BJ (cell line): Measurements from ENCODE around the gene TMED6. TPM values are rescaled to one million over a fixed set of nuclear protein-coding genes. Genes with fewer than 3 reads are reported as not detected.

ENCODE experiments used
- CTCF ChIA-PET: fragments of 350-600 bp; formaldehyde crosslinking; extraction: SDS; loops from one replicate; lab custom pipeline; 2021; ENCODE audit warnings: antibody characterized with exemption, inconsistent platforms; lab: Yijun Ruan, JAX
- POLR2A ChIA-PET: fragments of 300-600 bp; sonication (Branson Sonifier 250); formaldehyde crosslinking; extraction: SDS; loops from one replicate; lab custom pipeline; 2021; ENCODE audit warnings: antibody characterized with exemption; lab: Charles Lee
- DNase-seq: peaks from one replicate; pipeline ENCODE4 v3.0.0-alpha.2; 2011; ENCODE audit warnings: low read depth
- H3K27me3 ChIP-seq: 2 replicates; pipeline ENCODE4 v1.6.0; 2011; ENCODE audit warnings: low read length; ENCODE audit not compliant: control insufficient read depth, insufficient read depth
- H3K36me3 ChIP-seq: 2 replicates; pipeline ENCODE4 v1.5.1; 2011; ENCODE audit warnings: low read length; ENCODE audit not compliant: control insufficient read depth, insufficient read depth
- H3K4me3 ChIP-seq: 2 replicates; pipeline ENCODE4 v1.5.1; 2011; ENCODE audit warnings: low read depth, mild to moderate bottlenecking, control low read depth, low read length
- polyA plus RNA-seq: library from polyadenylated mRNA; depleted of rRNA; stranded (reverse); fragments of >200 nt; gene quantifications from 2 replicates; pipeline ENCODE4 v1.2.3, GENCODE V29; 2011
- TF ChIP-seq, protein P1 (sequence below): IDR thresholded peaks from 2 replicates; pipeline ENCODE4 v1.5.1; 2011; ENCODE audit warnings: low read depth, mild to moderate bottlenecking, control low read depth, inconsistent platforms, low read length, moderate library complexity; ENCODE audit not compliant: insufficient read depth

The TMED6 gene
- polyA plus RNA-seq, 1 experiment: not detected

DNA sequence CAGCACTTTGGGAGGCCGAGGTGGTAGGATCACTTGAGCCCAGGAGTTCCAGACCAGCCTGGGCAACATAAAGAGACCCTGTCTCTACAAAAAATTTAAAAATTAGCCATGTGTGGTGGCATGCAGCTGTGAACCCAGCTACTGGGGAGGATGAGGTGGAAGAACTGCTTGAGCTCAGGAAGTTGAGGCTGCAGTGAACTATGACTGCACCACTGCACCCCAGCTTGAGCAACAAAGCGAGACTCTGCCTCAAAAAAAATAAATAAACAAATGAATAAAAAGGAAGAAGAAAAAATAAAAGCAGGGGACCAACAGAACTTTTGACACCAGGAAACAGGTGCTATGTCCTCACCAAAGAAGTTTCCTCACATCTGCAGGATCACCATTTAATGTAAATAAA lies 20.0 kb upstream of the TMED6 start:
- ChIA-PET POLR2A (no interaction called here), CTCF (no interaction called here)
- Histone ChIP-seq H3K27me3 (no peaks in the 10 kb centered on the region), H3K4me3 (no peak overlapping the region), H3K36me3 (peaks cover 15% of the 10 kb centered on the region)
- DNase-seq: no peak
- TF ChIP-seq, protein P1, sequence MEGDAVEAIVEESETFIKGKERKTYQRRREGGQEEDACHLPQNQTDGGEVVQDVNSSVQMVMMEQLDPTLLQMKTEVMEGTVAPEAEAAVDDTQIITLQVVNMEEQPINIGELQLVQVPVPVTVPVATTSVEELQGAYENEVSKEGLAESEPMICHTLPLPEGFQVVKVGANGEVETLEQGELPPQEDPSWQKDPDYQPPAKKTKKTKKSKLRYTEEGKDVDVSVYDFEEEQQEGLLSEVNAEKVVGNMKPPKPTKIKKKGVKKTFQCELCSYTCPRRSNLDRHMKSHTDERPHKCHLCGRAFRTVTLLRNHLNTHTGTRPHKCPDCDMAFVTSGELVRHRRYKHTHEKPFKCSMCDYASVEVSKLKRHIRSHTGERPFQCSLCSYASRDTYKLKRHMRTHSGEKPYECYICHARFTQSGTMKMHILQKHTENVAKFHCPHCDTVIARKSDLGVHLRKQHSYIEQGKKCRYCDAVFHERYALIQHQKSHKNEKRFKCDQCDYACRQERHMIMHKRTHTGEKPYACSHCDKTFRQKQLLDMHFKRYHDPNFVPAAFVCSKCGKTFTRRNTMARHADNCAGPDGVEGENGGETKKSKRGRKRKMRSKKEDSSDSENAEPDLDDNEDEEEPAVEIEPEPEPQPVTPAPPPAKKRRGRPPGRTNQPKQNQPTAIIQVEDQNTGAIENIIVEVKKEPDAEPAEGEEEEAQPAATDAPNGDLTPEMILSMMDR: no peak

DNA sequence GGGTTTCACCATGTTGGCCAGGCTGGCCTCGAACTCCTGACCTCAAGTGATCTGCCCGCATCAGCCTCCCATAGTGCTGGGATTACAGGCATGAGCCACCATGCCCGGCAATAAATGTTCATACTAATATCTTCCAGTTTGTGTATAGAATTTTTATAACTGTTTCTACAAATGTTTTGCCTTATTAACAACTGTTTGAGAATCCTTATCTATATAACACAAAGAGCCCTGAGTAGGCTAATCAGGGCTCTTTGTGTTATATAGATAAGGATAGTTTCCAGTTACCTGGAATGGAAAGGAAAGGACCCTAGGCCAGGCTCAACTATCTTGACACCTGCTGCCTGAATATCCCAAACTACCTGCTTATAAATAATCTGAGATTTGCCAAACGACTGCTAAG lies 17.3 kb upstream of the TMED6 start:
- CTCF ChIA-PET: interaction anchor here (1.4 kb wide), 1 partner anchor 16 kb away, joined by 3 read pairs; no protein-coding TSS in a partner anchor
- POLR2A ChIA-PET: no interaction called here
- Histone ChIP-seq H3K27me3 (no peaks in the 10 kb centered on the region), H3K36me3 (peaks cover 24% of the 10 kb centered on the region), H3K4me3 (no peak overlapping the region)
- TF ChIP-seq, protein P1: no peak
- DNase-seq: no peak

DNA sequence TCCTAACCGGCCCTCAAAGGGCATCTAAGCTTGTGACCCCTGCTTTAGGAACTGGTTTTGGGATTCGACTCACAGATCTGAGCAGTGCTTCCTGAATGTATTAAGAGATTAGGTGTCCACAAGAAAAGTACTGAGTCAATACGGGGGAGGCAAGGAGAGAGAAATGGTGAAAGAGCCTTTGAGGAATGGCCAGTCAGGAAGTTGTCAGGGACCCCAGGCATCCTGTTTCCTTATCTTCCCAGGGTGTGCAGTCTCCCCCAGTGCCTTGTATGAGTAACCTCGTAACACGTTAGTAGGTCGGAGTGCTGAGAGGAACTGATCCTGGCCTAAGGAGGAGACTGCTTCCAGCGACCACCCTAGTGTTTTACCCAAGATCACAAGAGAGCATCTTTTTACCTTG lies 16.4 kb upstream of the TMED6 start:
- TF ChIP-seq, protein P1: no peak
- CTCF ChIA-PET: interaction anchor here (1.4 kb wide), 1 partner anchor 17 kb away, joined by 3 read pairs; no protein-coding TSS in a partner anchor
- Histone ChIP-seq H3K4me3 (no peak overlapping the region), H3K27me3 (no peaks in the 10 kb centered on the region), H3K36me3 (peaks cover 24% of the 10 kb centered on the region)
- no peak for DNase-seq
- POLR2A ChIA-PET: no interaction called here

DNA sequence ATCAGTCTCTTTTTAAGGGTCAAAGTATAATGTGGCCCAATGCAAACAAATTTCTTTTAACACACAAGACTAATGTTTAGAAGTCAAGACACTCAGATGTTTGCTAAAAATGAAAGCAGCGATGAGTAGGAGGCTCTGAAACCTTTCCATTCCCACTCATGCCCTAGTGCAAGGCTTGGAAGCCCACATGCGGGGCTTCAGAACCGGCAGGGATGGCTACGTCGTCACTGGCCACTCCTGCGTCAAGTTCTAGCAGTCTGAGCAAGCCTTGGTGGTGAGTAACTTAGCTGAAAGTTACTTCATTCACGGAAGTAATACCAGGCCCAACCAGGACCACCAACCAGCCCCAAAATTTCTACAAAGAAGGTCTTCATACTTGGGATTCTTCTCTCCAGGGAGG lies 14.8 kb upstream of the TMED6 start:
- TF ChIP-seq, protein P1: no peak
- H3K27me3 ChIP-seq: no peaks in the 10 kb centered on the region
- H3K36me3 ChIP-seq: peaks cover 20% of the 10 kb centered on the region
- H3K4me3 ChIP-seq: no peak overlapping the region
- no peak for DNase-seq
- CTCF ChIA-PET: no interaction called here
- POLR2A ChIA-PET: no interaction called here

DNA sequence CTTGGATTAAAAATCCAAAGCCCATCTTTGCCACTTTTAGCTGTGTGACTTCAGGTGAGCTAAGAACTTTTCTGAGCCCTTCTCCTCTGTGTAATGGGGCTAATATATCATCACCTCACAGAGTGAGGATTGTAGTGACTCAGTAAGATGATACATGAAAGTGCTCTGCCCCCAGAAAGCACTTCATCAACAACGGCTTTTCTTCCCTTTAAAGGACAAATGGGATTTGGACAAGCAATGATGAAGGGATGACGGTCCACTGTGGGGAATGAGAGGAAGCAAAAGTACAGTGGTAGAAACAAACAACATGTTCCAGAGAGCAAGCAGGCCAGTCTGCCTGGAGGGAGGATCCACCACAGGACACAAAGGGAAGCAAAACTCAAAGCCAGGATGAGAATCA lies 14.3 kb upstream of the TMED6 start:
- Histone ChIP-seq H3K4me3 (no peak overlapping the region), H3K36me3 (peaks cover 20% of the 10 kb centered on the region), H3K27me3 (no peaks in the 10 kb centered on the region)
- no peak for DNase-seq
- POLR2A ChIA-PET: no interaction called here
- CTCF ChIA-PET: no interaction called here
- TF ChIP-seq, protein P1: no peak
